Mesenteric fat pad (tissue), 1 donor: ENCODE measurements around the gene DNAJA4. TPM values are rescaled to one million over a fixed set of nuclear protein-coding genes. Genes with fewer than 3 reads are reported as not detected.

Experiments used
- DNase-seq: peaks from one replicate; pipeline ENCODE4 v3.0.0-alpha.2; 2020; ENCODE audit warnings: low spot score
- total RNA-seq: library from RNA; stranded (reverse); fragmentation: NEBNext Ultra II Directional; extraction: Animal tissue kit (Norgen Biotek cat#: 25700); gene quantifications from one replicate; pipeline ENCODE4 v1.2.1, GENCODE V29; 2021
- donor health status: DM: yes; HTN: yes; CAD: no.

DNAJA4 gene
- total RNA-seq, 1 donor from 2014 or later, result 21.4 TPM

GRCh38 chr15:78276064-78276943 is 11.9 kb downstream of the DNAJA4 start:
- no peak for DNase-seq

GRCh38 chr15:78280319-78281072 is 16.1 kb downstream of the DNAJA4 start:
- DNase-seq, result no peak

- DNase-seq, result no peak
Measured at GRCh38 chr15:78282324-78282723, 18.0 kb downstream of the DNAJA4 start.

GRCh38 chr15:78284758-78285157 is 20.4 kb downstream of the DNAJA4 start:
- no peak for DNase-seq

DNA sequence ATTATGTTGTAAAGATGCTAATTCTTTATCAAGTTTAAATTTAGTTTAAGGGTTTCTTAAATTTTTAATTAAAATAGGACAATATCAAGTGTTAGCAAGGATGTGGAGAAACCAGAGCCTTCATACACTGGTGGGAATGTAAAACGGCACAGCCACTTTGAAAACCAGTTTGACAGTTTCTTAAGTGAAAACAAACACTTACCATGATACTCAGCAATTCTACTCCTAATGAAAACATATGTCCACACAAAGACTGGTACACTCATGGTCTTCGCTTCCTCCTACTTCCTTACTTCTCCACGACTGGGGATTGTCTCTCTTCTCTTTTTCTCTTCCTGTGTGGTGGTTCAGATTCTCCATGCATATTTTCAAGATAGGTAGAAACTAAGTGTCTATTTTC is 25.9 kb downstream of the DNAJA4 start:
- no peak for DNase-seq

DNA sequence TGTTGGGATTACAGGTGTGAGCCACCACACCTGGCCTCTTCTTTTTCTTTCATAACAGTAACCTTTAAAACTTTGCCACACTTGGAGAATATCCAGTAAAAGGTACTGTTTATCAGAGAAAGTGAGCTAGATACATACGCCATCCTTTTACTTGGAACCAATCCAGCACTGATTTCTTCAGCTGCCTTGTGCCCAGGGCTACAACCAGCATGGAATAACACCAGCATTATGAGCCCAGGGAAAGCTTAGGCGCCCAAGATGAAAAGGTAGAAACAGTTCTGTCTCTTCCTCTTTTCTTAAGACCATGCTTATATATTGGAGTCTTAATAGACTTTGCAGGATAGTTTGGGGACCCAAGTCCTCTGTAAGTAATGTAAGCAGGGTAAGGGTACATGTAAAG is 26.7 kb downstream of the DNAJA4 start:
- no peak for DNase-seq

DNA sequence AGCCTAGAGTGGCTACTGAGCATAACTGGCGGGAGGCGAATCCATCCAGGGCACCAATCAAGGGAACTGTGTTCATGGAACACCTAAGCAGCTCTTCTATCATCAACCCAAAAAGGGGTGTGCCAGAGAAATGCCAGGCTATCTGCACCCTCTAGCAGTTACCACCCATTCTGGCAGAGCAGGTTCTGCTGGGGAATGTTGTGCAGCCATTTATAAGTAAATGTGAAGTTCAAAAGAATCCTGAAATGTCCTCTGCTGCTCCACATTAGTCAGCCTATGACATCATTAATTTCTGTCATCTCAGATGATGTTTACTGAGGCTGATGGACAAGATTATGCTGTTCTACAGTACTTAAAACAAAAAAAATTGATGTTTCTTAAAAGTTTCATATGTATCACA is 27.3 kb downstream of the DNAJA4 start:
- DNase-seq, result no peak

- no peak for DNase-seq
Measured at GRCh38 chr15:78292219-78292618, 27.9 kb downstream of the DNAJA4 start.

GRCh38 chr15:78299101-78299930 is 35.0 kb downstream of the DNAJA4 start, which contains the start of gene SKIC8:
SKIC8 (minus strand) TSS chr15:78299609; CDS start chr15:78295686, 3,923 bp downstream.
- DNase-seq, result peak; percentile 96

DNA sequence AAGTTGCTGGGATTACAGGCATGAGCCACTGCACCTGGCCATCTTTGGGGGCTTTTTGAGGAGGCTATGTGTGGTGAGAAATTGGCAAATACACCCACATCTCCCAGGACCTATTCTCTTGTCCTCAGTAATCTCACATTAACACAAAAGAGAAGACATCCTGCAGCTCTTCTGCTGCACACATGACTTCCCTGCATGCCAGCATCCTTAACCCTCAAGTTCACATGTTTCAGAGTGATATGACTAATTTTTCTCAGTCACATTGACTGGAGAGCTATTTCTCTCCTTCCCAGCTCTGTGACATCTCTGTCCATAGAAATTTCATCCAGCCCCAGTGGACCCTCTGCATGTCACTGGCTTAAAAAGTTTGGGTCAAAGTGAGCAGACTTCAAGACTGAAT is 37.0 kb downstream of the DNAJA4 start:
- peak; percentile 35 for DNase-seq

DNA sequence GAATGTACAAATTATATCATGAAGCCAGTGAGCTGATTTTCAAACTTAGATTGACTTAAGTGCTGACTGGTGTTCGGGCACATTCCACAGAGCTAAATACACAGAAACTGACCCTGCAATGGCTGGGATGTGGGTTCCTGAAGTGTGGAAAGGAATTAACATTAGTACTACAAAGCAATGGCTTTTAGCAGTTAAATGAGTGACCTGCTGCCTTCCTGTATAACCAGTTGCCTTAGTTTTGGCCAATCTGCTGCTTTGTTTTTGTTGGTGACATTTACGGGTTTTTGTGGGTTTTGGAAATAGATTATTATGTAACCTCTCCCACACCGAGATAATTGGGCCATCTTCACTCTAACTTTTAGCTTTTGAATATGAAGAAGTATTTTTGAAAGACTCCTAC is 37.5 kb downstream of the DNAJA4 start:
- DNase-seq, result no peak

DNA sequence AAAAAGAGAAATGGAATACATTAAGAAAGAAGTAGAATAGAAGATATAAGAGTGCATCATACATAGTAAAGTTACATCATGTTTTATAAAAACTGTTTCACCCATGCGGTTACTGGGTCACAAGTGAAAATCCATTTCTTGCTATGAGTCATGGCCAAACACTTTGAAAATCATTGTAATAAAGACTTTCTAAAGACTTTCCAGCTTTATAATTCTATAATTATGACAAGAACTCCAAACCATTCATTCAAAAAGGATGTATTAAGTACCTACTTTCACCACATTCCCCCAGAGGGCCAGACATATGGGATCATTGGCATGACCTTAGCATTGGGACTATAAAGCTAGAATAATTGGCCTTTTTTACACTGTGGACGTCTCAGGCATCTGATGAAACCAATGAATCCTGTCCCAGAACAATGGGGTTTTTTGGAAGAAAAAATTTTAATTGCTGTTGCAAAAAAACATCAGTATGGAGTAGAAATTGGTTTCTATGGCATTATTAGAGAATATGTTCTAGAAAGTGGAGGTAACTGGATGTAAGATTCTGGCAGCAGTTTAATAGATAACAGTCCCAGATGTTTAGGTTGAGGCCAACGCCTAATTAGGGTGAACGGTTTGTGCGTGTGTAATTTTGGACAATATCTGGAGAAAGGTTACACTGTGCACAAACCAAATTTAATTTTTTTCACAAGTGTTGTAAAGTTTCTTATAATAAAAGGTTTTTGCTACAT is 38.4 kb downstream of the DNAJA4 start:
- DNase-seq, result no peak

DNA sequence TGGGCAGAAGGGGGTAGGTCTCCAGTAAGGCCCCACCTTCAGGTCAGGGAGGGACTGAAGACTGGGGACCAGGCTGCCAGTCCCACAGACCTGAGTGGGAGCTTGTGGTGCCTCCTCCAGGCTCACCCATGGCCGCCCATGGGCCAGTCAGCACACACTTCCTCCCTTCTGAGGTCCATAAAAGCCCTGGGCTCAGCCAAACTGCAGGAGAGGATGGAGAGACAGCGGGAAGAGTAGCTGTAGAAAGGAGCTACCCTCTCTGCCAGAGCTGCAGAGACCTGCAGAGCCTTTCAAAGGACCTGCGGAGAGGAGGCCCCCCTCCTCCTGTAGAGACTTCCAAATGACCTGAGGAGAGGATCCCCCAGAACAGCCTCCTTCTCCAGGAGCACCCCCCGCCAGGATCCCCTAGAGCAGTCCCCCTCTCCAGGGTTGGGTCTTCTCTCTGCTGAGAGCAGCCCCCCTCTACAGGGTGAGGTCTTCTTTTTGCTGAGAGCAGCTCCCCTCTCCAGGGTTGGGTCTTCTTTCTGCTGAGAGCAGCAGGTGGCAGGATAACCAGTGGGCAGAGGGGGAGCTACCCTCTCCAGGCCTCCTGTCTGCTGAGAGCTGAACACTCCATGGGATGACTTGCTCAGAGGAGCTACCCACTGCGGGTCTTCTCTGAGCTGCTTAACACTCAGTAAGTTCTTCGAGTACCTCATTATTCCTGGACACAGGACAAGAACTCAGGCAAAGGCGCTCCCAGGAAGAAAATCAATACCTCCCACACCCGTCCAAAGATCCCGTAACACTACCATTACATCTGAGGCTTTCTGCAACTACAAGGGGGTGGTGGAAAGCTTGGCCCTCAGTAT is 40.1 kb downstream of the DNAJA4 start:
- DNase-seq, result peak; percentile 79

DNA sequence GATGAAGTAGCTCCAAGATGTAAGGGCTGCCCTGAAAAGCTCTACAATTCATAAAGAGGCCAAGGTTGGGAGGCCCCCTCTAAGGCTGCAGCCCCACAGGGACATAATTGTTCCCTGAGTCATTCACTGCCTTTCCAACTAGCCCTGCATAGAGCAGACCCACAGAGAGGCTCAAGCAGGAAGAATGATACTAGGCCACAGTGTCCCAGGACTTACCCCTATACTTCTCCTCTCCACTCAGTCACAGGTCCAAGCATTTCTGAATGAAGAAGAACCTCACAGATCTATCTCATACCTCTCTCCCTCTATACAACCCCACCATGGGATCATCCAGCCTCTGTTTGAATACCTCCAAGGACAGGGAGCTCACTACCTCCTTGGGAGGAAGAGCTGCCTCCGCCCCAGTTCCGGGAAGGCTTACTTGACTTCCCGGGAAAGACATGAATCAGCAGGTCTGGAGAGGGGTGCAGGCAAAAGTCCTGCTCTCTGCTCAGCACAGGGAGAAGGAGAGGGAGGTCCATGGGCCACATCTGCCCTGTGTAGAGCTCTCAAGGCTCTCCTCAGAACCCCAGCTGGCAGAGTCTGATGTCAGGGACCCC is 41.9 kb downstream of the DNAJA4 start:
- DNase-seq, result peak; percentile 18

GRCh38 chr15:78307976-78308375 is 43.6 kb downstream of the DNAJA4 start:
- DNase-seq, result peak; percentile 30

DNA sequence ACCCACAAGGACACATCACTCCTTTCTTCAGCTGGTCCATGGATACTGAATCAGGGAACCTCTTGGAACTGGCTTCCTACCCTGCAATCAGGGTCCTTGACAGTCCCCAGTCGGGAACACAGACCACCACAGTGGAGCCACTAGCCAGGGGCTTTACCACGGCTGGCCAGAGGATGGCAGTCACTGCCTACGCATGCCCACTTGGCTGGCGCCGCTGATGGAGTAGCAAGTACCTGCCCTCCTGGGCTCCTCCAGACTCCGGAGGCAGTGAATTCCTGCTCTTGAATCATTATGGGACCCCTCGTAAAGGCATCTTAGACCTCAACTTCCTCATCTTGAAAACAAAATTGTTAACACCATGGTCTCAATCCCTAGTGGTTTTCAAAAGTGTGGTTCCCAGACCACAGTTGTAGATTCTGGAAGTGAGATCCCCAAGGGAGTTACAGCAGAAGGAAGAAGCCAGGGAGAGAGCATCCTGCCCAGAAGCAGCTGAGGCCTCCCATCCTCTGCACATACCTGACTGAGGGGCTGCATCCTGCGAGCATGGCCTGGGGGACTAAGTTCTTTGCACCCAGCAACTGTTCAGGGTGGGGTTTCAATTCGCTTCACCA is 44.2 kb downstream of the DNAJA4 start:
- DNase-seq, result peak; percentile 90

GRCh38 chr15:78311292-78311691 is 46.9 kb downstream of the DNAJA4 start:
- peak; percentile 16 for DNase-seq

GRCh38 chr15:78312536-78312935 is 48.2 kb downstream of the DNAJA4 start:
- peak; percentile 20 for DNase-seq

GRCh38 chr15:78312957-78313356 is 48.6 kb downstream of the DNAJA4 start:
- DNase-seq, result peak; percentile 11
